Measurements from ENCODE around the gene DEPP1.

The DEPP1 gene

DNA sequence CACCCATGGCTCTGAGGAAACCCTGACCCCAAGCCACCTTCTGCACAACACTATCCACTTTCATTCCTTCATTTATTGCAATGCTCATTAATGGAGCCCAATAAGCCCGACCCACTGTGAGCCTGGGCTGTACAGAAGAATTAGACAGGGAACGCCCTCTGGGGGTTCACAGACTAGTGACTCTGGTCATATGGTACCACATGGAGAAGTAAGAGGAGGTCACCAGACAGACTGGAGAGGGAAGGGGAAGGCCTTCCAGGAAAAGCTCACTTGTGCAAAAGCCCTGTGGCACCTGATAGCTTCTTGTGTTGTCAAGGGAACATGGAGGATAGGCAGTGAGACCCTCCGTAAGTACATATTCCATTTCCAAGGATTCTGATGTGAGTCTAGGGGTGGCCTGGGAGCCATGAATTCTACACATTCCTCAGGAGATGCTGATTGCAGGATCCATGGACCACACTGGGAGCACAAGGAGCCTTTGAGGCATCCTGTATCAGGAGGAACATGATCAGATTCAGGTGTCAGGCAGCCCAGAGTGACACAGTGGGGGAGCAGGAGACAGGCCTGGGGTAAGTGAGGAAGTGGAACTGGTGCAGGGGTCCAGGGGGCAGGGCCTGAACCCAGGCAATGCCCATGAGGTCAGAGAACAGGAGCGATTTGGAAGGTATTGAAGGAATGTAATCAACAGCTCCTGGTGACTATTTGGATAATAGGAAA is 47.5 kb downstream of the DEPP1 start:
- DNase-seq = no peak

DNA sequence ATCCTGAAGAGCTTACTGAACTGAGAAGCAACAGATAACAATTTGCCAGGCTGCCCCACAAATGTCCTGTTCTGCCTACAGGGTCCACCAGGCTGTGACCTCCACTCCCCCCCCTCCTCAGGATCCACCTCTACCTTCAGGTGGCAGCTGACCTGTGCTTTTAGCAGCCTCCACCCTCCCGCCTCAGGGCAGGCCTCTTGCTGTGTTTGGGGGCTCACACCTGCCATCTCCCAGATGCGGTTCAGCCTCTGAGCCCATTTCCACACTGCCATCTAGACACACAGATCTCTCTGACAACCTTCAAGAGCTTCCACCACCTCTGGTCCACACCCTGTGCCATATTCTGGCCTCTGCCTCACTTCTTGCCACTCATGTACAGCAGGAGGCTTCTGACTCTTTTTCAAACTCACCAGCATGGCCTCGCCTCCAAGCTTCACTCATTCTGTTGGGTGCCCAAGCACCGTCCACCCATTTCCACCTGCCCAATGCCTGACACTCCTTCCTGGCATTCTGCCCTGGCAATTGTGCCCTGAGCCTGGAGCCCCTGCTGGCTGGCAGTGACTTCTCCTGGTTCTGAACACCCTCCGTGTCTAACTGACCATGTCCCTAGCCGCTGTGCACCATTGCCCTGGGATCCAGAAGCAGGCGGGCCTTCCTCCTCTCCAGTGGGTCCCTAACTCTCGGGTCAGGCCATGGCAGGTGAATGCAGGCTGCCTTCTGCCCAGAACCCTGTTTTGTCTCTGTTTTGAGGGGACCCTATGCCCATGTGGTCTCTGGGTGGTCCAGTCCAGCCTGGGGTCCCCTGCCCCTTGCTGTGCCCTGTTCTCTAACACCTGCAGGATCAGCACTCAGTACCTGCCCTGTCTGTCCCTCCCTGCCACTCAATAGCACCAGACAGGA is 49.0 kb downstream of the DEPP1 start:
- no peak for DNase-seq

DNA sequence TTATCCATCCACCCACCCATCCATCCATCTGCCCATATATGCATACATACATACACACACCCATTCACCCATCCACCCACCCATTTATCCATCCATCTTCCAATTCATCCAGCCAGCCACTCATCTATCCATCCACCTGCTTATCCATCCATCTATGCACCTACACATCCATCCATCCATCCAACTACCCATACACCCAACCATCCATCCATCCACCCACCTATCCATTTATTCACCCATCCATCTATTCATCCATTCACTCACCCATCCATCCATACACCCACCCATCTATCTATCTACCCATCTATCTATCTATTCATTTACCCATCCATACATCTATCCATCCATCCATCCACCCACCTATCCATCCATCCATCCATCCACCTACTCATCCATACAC is 50.1 kb downstream of the DEPP1 start:
- DNase-seq = no peak

DNA sequence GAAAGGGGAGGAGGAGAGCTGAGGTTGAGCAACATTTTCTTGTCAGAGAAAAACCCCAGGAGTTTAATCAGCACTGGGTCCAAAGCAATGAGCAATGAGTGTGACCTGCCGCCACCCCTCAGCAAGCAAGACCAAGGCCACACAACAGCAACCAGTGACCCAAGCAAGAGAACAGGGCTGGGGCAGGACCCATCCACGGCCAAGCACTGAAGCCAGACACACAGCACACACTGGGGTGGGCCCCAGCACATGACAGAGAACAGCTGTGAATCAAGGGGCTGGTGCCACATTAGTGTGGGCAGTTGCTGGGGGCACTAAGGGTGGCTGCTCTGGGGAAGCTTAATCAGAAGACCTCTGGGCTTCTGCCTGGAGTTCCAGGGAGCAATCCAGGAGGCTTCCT is 51.3 kb downstream of the DEPP1 start:
- no peak for DNase-seq

DNA sequence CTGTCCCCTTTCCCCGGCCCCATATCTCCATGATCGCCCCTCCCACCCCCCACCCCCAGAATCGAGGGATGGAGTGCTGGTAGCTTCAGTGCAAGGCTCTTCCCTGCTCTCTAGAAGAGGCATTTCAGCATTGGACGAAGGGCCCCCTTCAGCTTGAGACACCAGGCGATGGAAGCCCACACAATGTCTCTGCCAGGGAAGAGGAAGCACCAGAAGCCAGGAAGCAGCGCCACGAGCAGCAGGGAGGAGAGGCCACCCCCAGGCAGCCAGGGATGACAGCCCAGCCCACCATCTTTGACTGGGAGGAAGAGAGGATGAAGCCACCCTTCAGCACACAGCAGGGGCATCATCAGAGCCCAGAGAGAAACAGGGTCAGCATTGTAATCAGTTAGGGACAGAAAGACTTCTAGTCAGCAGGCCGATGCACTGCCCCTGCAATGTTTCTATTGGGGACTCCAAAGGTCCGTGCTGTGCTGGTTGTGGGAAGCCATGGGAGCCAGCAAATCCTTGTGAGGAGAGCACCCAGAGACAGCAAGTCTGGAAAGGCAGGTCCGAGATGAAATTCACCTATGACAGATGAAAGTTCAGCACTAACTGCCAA is 51.8 kb downstream of the DEPP1 start:
- no peak for DNase-seq

Measured in activated effector memory CD4-positive, alpha-beta T cell treated with anti-CD3 and anti-CD28 coated beads, Interleukin-2, amount 50 U/mL, for 16 hours (primary cell).